HepG2 (cell line): ENCODE data around the gene ELOVL2. TPM values are rescaled to one million over a fixed set of nuclear protein-coding genes. Genes with fewer than 3 reads are reported as not detected.
A peak's percentile ranks its signal among the peaks of the same experiment; 100 is the strongest.

Source experiments
- AGO2 ChIP-seq: fragments of 200-400 bp; formaldehyde crosslinking; optimal IDR thresholded peaks from 2 replicates; pipeline ENCODE3; 2017; ENCODE audit warnings: mild to moderate bottlenecking, low read depth, low read length, moderate library complexity
- CHD2 ChIP-seq: IDR thresholded peaks from 2 replicates; pipeline ENCODE4 v1.6.1; 2011; ENCODE audit warnings: low read depth, low read length, improper control_type of control experiment
- DBP ChIP-seq: sonication (generic); formaldehyde crosslinking; IDR thresholded peaks from 2 replicates; pipeline ENCODE4 v1.4.0; 2020; ENCODE audit warnings: missing genetic modification reagents; ENCODE audit errors: not compliant biosample characterization
- HDAC2 ChIP-seq: sonication (generic); formaldehyde crosslinking; IDR thresholded peaks from 2 replicates; pipeline ENCODE4 v1.4.0; 2020; ENCODE audit warnings: missing genetic modification reagents
- HNRNPL ChIP-seq: fragments of 200-400 bp; formaldehyde crosslinking; IDR thresholded peaks from 2 replicates; pipeline ENCODE4 v1.6.1; 2017; ENCODE audit warnings: mild to moderate bottlenecking, low read depth, low read length
- HOXA9 ChIP-seq: sonication (generic); formaldehyde crosslinking; IDR thresholded peaks from 2 replicates; pipeline ENCODE4 v1.8.1; 2022; ENCODE audit warnings: missing genetic modification reagents, mild to moderate bottlenecking, moderate library complexity, borderline replicate concordance
- KAT8 ChIP-seq: IDR thresholded peaks from 2 replicates; pipeline ENCODE4 v1.6.1; 2016; ENCODE audit warnings: missing genetic modification reagents, missing compliant biosample characterization
- KLF11 ChIP-seq: IDR thresholded peaks from 2 replicates; pipeline ENCODE4 v1.6.1; 2016; ENCODE audit warnings: missing compliant biosample characterization
- MAZ ChIP-seq, 2 experiments: sonication (generic) in 1 of 2; formaldehyde crosslinking in 1 of 2; IDR thresholded peaks; 2 replicates each; pipeline versions ENCODE4 v1.5.0 to v1.6.1; 2012 to 2020; ENCODE audit warnings: low read depth in 2 of 2, mild to moderate bottlenecking in 2 of 2, borderline replicate concordance in 1 of 2, improper control_type of control experiment in 1 of 2, low read length in 1 of 2, missing genetic modification reagents in 1 of 2, moderate library complexity in 1 of 2
- NFKB2 ChIP-seq: sonication (generic); formaldehyde crosslinking; IDR thresholded peaks from 2 replicates; pipeline ENCODE4 v1.4.0; 2020; ENCODE audit warnings: missing genetic modification reagents, borderline replicate concordance
- NONO ChIP-seq, 2 experiments: fragments of 450-650 bp in 1 of 2; sonication (generic) in 1 of 2; formaldehyde crosslinking in 1 of 2; IDR thresholded peaks in 1 of 2; conservative IDR thresholded peaks in 1 of 2; 2 replicates each; pipeline versions ENCODE4 v1.6.1 to v1.8.0; 2017 to 2022; ENCODE audit warnings: mild to moderate bottlenecking in 1 of 2, missing genetic modification reagents in 1 of 2, moderate library complexity in 1 of 2
- PAWR ChIP-seq: sonication (generic); formaldehyde crosslinking; IDR thresholded peaks from 2 replicates; pipeline ENCODE4 v1.4.0; 2020; ENCODE audit warnings: missing genetic modification reagents, mild to moderate bottlenecking, borderline replicate concordance
- TFAP4 ChIP-seq: sonication (generic); IDR thresholded peaks from 2 replicates; pipeline ENCODE4 v1.6.1; 2016; ENCODE audit warnings: low read depth, borderline replicate concordance
- TFDP2 ChIP-seq: sonication (generic); formaldehyde crosslinking; IDR thresholded peaks from 2 replicates; pipeline ENCODE4 v1.4.0; 2020; ENCODE audit warnings: missing genetic modification reagents
- ZMYM3 ChIP-seq: sonication (generic); formaldehyde crosslinking; IDR thresholded peaks from 2 replicates; pipeline ENCODE4 v1.5.1; 2020; ENCODE audit warnings: mild to moderate bottlenecking, missing genetic modification reagents
- ZNF225 ChIP-seq: sonication (generic); formaldehyde crosslinking; IDR thresholded peaks from 2 replicates; pipeline ENCODE4 v1.4.0; 2020; ENCODE audit warnings: mild to moderate bottlenecking, missing genetic modification reagents
- ZNF235 ChIP-seq: sonication (generic); formaldehyde crosslinking; IDR thresholded peaks from 2 replicates; pipeline ENCODE4 v1.8.1; 2023; ENCODE audit warnings: mild to moderate bottlenecking, missing genetic modification reagents, borderline replicate concordance
- ZNF609 ChIP-seq: sonication (generic); formaldehyde crosslinking; IDR thresholded peaks from 2 replicates; pipeline ENCODE4 v1.4.0; 2020; ENCODE audit warnings: mild to moderate bottlenecking, missing genetic modification reagents, borderline replicate concordance
- ZNF614 ChIP-seq: IDR thresholded peaks from 2 replicates; pipeline ENCODE4 v1.6.1; 2018; ENCODE audit warnings: missing biosample characterization, missing genetic modification reagents, inconsistent platforms, borderline replicate concordance
- ZZZ3 ChIP-seq: sonication (generic); formaldehyde crosslinking; IDR thresholded peaks from 2 replicates; pipeline ENCODE4 v1.4.0; 2020; ENCODE audit warnings: missing genetic modification reagents, mild to moderate bottlenecking, borderline replicate concordance
- polyA plus RNA-seq, 8 experiments: library from polyadenylated mRNA; depleted of rRNA in 3 of 8; stranded (reverse) in 7 of 8; unstranded in 1 of 8; fragments of >200 nt; fragmentation: Illumina TruSeq in 4 of 8; extraction: Trizol in 4 of 8; gene quantifications; 2 replicates each; pipeline versions ENCODE4 v1.2.1 to v1.2.3, GENCODE V29; 2011 to 2016; ENCODE audit warnings: low read depth in 4 of 8, missing spikeins in 1 of 8, mixed read lengths in 1 of 8; ENCODE audit not compliant: insufficient read depth in 1 of 8
- total RNA-seq, 5 experiments: library from RNA; depleted of rRNA; stranded (reverse); fragments of >200 nt; fragmentation: Illumina TruSeq; extraction: Trizol; gene quantifications; 2 replicates each; pipeline ENCODE4 v1.2.3, GENCODE V29; 2016; ENCODE audit warnings: low read depth in 1 of 5

ELOVL2 gene
- total and polyA plus RNA-seq, 2 of the 13 experiments (the other 11 are each of a cell fraction or from before 2014, with no cell fraction given) = 43.6 to 65.4 TPM

- TF ChIP-seq ZNF225 (CRISPR knock-in tag) (peak; percentile 74), TFAP4 (no peak), HDAC2 (CRISPR knock-in tag) (no peak), HNRNPL (0 out of 2 replicates have a peak, but pooled peaks have one; percentile 39), NFKB2 (CRISPR knock-in tag) (no peak; the same call in 1 of the 2 replicates), CHD2 (no peak), ZMYM3 (peak; percentile 35; the same call in 1 of the 2 replicates), DBP (CRISPR knock-in tag) (peak; percentile 7), HOXA9 (CRISPR knock-in tag) (0 out of 2 replicates have a peak, but pooled peaks have one; percentile 45), ZNF614 (CRISPR knock-in tag) (no peak), KLF11 (CRISPR knock-in tag) (no peak), ZZZ3 (CRISPR knock-in tag) (no peak), TFDP2 (peak; percentile 34; the same call in 1 of the 2 replicates), PAWR (0 out of 2 replicates have a peak, but pooled peaks have one; percentile 24), ZNF235 (CRISPR knock-in tag) (peak; percentile 12; the same call in 1 of the 2 replicates), MAZ (IDR thresholded peaks at IDR 0.05; ENCODE audit: borderline replicate concordance, low read depth, low read length) (no peak), MAZ (CRISPR knock-in tag; IDR thresholded peaks at IDR 0.05; ENCODE audit: low read depth) (0 out of 2 replicates have a peak, but pooled peaks have one; percentile 24), NONO (IDR thresholded peaks at IDR 0.05) (no peak), NONO (CRISPR knock-in tag; conservative IDR thresholded peaks at IDR 0.05) (no peak), KAT8 (CRISPR knock-in tag) (no peak), AGO2 (peak; percentile 88), ZNF609 (CRISPR knock-in tag) (peak; percentile 57; the same call in 1 of the 2 replicates)
Measured at GRCh38 chr6:11043378-11043960, 636 bp downstream of the ELOVL2 start (continued).
